ENCODE measurements around the gene MESP2. TPM values are rescaled to one million over a fixed set of nuclear protein-coding genes. Genes with fewer than 3 reads are reported as not detected.

The MESP2 gene
- total RNA-seq, 1 experiment from 2014 or later, result 1.1 TPM

DNA sequence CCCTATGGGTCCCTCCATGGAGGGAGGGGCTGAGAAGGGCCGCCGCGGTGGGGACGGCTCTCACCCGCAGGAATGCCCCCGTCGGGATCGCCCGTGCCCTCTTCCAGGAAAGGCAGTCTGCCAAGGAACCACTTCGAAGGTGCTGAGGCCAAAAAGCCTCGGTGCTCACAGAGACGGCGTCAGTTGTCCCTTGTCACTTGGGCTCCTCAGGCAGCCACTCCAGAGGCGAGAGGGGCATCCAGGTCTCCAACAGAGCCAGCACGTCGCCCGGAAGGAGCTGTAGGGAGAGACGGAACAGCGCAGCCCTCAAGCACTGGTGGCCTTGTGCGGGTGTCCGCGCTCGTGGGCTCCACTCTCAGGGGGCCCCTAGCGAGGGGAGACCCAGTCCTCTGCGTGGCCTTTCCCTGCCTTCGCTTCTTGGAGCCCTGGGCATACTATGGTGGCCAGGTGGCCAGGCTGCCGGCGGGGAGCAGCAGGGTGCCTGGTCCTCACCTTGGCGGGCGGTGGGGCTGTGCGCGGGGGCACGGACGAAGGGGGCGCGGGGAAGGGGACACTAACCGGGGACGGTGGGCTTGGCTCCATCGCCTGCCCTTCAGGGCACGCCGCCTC is 26.1 kb upstream of the MESP2 start:
- Histone ChIP-seq H3K4me3 (ENCODE audit: low read depth in 2 of 2, low read length in 2 of 2) (peak overlapping the region; percentile 54 to 57), H3K9me3 (ENCODE audit: control insufficient read depth, insufficient read depth, low read depth, low read length) (no peaks in the 10 kb centered on the region), H3K27ac (ENCODE audit: low read length) (peak overlapping the region; percentile 58; the same call in 1 of the 2 replicates), H3K27me3 (ENCODE audit: control insufficient read depth, insufficient read depth, low read length) (no peaks in the 10 kb centered on the region), H3K4me1 (ENCODE audit: control insufficient read depth, insufficient read depth, low read length) (peaks cover 14% of the 10 kb centered on the region), H3K36me3 (ENCODE audit: control insufficient read depth, insufficient read depth, low read length) (no peaks in the 10 kb centered on the region)
- intact Hi-C loops (cut with micrococcal nuclease; ENCODE audit: unreplicated experiment) (loop anchor here (10.0 kb wide), 1 partner anchor 325 kb away; no protein-coding TSS in a partner anchor), in situ Hi-C loops (cut with HindIII; ENCODE audit: low pct_unique_long_range_greater_than_20kb, low sequenced_read_pairs) (loop anchor here (10.0 kb wide), 1 partner anchor 125 kb away; no protein-coding TSS in a partner anchor)
- POLR2A ChIA-PET, result interaction anchor here (0.5 to 0.7 kb wide), 2 partner anchors 137 to 149 kb away, joined by 3 to 10 read pairs; no protein-coding TSS in a partner anchor
- peak; percentile 25 for ATAC-seq
- no peak for DNase-seq (ENCODE audit: low read depth, low spot score)
- CTCF ChIA-PET, result interaction anchor here (1.0 kb wide), 1 partner anchor 125 kb away, joined by 4 read pairs; no protein-coding TSS in a partner anchor
- BruUV-seq (replicated peaks), result no TSS peak
- TF ChIP-seq, protein P1, sequence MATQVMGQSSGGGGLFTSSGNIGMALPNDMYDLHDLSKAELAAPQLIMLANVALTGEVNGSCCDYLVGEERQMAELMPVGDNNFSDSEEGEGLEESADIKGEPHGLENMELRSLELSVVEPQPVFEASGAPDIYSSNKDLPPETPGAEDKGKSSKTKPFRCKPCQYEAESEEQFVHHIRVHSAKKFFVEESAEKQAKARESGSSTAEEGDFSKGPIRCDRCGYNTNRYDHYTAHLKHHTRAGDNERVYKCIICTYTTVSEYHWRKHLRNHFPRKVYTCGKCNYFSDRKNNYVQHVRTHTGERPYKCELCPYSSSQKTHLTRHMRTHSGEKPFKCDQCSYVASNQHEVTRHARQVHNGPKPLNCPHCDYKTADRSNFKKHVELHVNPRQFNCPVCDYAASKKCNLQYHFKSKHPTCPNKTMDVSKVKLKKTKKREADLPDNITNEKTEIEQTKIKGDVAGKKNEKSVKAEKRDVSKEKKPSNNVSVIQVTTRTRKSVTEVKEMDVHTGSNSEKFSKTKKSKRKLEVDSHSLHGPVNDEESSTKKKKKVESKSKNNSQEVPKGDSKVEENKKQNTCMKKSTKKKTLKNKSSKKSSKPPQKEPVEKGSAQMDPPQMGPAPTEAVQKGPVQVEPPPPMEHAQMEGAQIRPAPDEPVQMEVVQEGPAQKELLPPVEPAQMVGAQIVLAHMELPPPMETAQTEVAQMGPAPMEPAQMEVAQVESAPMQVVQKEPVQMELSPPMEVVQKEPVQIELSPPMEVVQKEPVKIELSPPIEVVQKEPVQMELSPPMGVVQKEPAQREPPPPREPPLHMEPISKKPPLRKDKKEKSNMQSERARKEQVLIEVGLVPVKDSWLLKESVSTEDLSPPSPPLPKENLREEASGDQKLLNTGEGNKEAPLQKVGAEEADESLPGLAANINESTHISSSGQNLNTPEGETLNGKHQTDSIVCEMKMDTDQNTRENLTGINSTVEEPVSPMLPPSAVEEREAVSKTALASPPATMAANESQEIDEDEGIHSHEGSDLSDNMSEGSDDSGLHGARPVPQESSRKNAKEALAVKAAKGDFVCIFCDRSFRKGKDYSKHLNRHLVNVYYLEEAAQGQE (IDR thresholded peaks at IDR 0.05; ENCODE audit: insufficient read depth in 1 of 2, low read depth in 2 of 2, low read length in 1 of 2), result no peak
- TF ChIP-seq TCF7L2 (IDR thresholded peaks at IDR 0.05; ENCODE audit: low read depth, low read length), result no peak
- TF ChIP-seq, protein P2, sequence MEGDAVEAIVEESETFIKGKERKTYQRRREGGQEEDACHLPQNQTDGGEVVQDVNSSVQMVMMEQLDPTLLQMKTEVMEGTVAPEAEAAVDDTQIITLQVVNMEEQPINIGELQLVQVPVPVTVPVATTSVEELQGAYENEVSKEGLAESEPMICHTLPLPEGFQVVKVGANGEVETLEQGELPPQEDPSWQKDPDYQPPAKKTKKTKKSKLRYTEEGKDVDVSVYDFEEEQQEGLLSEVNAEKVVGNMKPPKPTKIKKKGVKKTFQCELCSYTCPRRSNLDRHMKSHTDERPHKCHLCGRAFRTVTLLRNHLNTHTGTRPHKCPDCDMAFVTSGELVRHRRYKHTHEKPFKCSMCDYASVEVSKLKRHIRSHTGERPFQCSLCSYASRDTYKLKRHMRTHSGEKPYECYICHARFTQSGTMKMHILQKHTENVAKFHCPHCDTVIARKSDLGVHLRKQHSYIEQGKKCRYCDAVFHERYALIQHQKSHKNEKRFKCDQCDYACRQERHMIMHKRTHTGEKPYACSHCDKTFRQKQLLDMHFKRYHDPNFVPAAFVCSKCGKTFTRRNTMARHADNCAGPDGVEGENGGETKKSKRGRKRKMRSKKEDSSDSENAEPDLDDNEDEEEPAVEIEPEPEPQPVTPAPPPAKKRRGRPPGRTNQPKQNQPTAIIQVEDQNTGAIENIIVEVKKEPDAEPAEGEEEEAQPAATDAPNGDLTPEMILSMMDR (IDR thresholded peaks at IDR 0.05), result no peak
- TF ChIP-seq SIN3A (IDR thresholded peaks at IDR 0.05; ENCODE audit: borderline replicate concordance, insufficient read depth, low read depth, low read length), result no peak
- TF ChIP-seq POLR2AphosphoS5 (IDR thresholded peaks at IDR 0.05; ENCODE audit: low read depth, low read length), result no peak

DNA sequence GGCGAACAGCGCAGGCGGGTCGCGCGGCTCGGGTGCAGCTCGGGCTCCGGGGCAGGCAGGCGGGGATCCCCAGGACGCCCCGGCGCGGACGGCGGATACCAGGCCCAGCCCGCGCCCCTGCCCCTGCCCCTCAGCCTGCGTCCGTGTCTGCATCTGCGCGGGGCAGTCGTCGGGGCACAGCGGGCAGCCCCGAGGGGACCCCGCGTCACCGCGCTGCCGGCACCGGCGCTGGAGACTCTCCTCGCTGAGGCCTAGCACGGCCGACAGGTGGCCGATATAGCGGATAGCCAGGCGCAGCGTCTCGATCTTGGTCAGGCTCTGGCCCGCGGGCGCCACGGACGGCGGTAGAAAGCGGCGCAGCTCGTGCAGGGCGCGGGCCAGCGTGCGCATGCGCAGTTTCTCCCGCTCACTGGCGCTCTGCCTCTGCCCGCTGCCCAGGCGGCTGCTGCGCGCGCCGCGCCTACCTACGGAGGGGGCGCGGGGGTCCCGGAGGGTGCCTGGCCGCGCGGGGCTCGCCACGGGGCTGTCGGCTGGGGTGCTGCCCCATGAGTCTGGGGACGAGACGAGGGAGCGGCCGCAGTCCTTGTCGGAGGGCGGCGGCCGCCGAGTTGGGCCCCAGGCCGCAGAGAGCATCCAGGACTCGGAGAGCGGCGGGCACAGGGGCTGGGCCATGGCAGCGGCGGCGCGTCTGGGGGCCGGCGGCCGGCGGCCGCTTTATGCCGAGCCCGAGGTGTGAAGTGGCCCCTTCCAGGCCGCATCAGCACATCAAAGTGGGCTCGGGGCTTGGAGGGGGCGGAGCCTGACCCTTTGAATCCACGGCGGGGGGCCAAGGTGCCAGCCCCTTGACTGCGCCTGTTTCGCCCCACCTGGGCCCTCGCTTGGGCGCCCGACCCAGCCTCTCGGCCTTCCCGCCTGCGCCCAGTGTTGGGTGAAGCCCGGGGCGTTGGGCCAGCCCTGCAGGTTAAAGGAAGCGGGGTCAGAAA is 25.3 kb upstream of the MESP2 start, which contains the start of gene MESP1:
MESP1 (minus strand) TSS at position 690 of the 983 bp plus-strand sequence; CDS start at position 672, 18 bp downstream.
- Histone ChIP-seq H3K27me3 (ENCODE audit: control insufficient read depth, insufficient read depth, low read length) (no peaks in the 10 kb centered on the region), H3K36me3 (ENCODE audit: control insufficient read depth, insufficient read depth, low read length) (no peaks in the 10 kb centered on the region), H3K4me1 (ENCODE audit: control insufficient read depth, insufficient read depth, low read length) (peaks cover 18% of the 10 kb centered on the region), H3K27ac (ENCODE audit: low read length) (peak within 1 kb of the TSS; percentile 58), H3K4me3 (ENCODE audit: low read depth in 2 of 2, low read length in 2 of 2) (peak within 1 kb of the TSS; percentile 54 to 57), H3K9me3 (ENCODE audit: control insufficient read depth, insufficient read depth, low read depth, low read length) (no peaks in the 10 kb centered on the region)
- TF ChIP-seq, protein P1 (IDR thresholded peaks at IDR 0.05; ENCODE audit: insufficient read depth in 1 of 2, low read depth in 2 of 2, low read length in 1 of 2), result 0 out of 4 replicates have a peak, but pooled peaks of 1 of the 2 experiments have one; percentile 38
- TF ChIP-seq TCF7L2 (IDR thresholded peaks at IDR 0.05; ENCODE audit: low read depth, low read length) (peak; percentile 78), POLR2AphosphoS5 (IDR thresholded peaks at IDR 0.05; ENCODE audit: low read depth, low read length) (peak; percentile 57), SIN3A (IDR thresholded peaks at IDR 0.05; ENCODE audit: borderline replicate concordance, insufficient read depth, low read depth, low read length) (no peak)
- TF ChIP-seq, protein P2 (IDR thresholded peaks at IDR 0.05), result peak; percentile 85
- intact Hi-C loops (cut with micrococcal nuclease; ENCODE audit: unreplicated experiment), result no loop called here
- BruUV-seq (replicated peaks), result no TSS peak
- DNase-seq (ENCODE audit: low read depth, low spot score), result peak; percentile 48
- in situ Hi-C loops (cut with HindIII; ENCODE audit: low pct_unique_long_range_greater_than_20kb, low sequenced_read_pairs), result loop anchor here (10.0 kb wide), 1 partner anchor 124 kb away; no protein-coding TSS in a partner anchor
- ChIA-PET CTCF (interaction anchor here (0.7 to 1.0 kb wide), 2 partner anchors 124 to 138 kb away, joined by 3 to 4 read pairs; no protein-coding TSS in a partner anchor), POLR2A (interaction anchor here (0.6 to 0.7 kb wide), 2 partner anchors 11 to 137 kb away, joined by 3 to 5 read pairs; no protein-coding TSS in a partner anchor)
- peak; percentile 94 for ATAC-seq
